Breast epithelium (tissue), 3 donors: ENCODE data around the gene MED20.

Experiments
- POLR2A ChIP-seq: fragments of 450-650 bp; IDR thresholded peaks from one replicate; pipeline ENCODE4 v1.6.1; 2016; ENCODE audit warnings: antibody characterized with exemption, mild to moderate bottlenecking, moderate library complexity
- TF ChIP-seq, protein P1 (sequence below), 3 donors: fragments of 450-650 bp; IDR thresholded peaks; one replicate each; pipeline ENCODE4 v1.5.1; 2016 to 2017; ENCODE audit warnings: antibody characterized with exemption in 3 of 3, mild to moderate bottlenecking in 3 of 3, moderate library complexity in 3 of 3

DNA sequence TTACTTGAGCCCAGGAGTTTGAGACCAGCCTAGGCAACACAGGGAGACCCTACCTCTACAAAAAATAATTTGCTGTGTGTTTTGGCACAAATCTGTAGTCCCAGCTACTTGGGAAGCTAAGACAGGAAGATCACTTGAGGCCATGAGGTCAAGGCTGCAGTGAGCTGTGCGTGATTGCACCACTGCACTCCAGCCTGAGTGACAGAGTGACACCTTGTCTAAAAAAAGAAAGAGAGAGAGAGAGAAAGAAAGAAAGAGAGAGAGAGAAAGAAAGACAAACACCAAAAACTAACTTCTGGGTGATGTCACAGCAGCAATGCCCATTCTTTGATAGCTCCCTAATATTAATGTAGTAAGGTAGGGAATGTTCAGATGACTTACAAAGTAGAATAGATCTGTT, 46.2 kb downstream of the MED20 start:
- TF ChIP-seq, protein P1, sequence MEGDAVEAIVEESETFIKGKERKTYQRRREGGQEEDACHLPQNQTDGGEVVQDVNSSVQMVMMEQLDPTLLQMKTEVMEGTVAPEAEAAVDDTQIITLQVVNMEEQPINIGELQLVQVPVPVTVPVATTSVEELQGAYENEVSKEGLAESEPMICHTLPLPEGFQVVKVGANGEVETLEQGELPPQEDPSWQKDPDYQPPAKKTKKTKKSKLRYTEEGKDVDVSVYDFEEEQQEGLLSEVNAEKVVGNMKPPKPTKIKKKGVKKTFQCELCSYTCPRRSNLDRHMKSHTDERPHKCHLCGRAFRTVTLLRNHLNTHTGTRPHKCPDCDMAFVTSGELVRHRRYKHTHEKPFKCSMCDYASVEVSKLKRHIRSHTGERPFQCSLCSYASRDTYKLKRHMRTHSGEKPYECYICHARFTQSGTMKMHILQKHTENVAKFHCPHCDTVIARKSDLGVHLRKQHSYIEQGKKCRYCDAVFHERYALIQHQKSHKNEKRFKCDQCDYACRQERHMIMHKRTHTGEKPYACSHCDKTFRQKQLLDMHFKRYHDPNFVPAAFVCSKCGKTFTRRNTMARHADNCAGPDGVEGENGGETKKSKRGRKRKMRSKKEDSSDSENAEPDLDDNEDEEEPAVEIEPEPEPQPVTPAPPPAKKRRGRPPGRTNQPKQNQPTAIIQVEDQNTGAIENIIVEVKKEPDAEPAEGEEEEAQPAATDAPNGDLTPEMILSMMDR (IDR thresholded peaks at IDR 0.05): no peak
- no peak for TF ChIP-seq POLR2A
